IPS-15b (cell line): ENCODE measurements around the gene DNM3.
"Not testable (repeated sequence)": the region's sequence is repeated elsewhere in the genome, so short reads cannot be mapped to it uniquely, and the experiment has no call there.

Source experiments
- H3K27me3 ChIP-seq: one replicate; pipeline ENCODE4 v1.6.1; 2013; ENCODE audit warnings: low read length; ENCODE audit not compliant: control insufficient read depth, insufficient read depth
- H3K36me3 ChIP-seq: one replicate; pipeline ENCODE4 v1.6.1; 2013; ENCODE audit warnings: low read length; ENCODE audit not compliant: control insufficient read depth, insufficient read depth
- H3K4me1 ChIP-seq: one replicate; pipeline ENCODE4 v1.6.1; 2013; ENCODE audit warnings: mild to moderate bottlenecking, low read length; ENCODE audit not compliant: control insufficient read depth, insufficient read depth
- H3K4me3 ChIP-seq: one replicate; pipeline ENCODE4 v1.5.1; 2013; ENCODE audit warnings: low read depth, low read length
- H3K9ac ChIP-seq: one replicate; pipeline ENCODE4 v1.6.1; 2013; ENCODE audit warnings: low read depth, mild to moderate bottlenecking, low read length
- H3K9me3 ChIP-seq: one replicate; pipeline ENCODE4 v1.6.1; 2013; ENCODE audit warnings: mild to moderate bottlenecking, low read length; ENCODE audit not compliant: control insufficient read depth, insufficient read depth

The DNM3 gene

DNA sequence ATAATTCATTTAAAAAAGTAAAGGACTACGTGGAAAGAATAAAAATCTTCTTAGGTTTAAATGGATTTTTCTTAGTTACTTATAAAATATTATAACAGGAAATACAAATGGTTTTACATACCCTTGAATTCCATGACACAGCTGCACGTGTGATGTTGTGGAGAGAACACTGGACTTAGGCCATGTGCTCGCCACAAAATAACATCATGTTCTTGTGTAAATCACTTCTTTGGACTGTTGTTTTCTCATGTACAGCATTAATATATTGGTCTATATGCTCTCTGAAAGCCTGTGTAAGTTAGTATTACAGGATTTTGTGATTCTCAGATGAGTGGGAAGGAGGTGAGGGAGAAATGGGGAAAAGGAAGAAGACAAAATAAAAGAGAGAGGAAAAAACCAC is 228.2 kb downstream of the DNM3 start:
- Histone ChIP-seq H3K4me3 (no peak overlapping the region), H3K36me3 (no peaks in the 10 kb centered on the region), H3K4me1 (no peaks in the 10 kb centered on the region), H3K9me3 (no peaks in the 10 kb centered on the region), H3K9ac (no peak overlapping the region), H3K27me3 (no peaks in the 10 kb centered on the region)

DNA sequence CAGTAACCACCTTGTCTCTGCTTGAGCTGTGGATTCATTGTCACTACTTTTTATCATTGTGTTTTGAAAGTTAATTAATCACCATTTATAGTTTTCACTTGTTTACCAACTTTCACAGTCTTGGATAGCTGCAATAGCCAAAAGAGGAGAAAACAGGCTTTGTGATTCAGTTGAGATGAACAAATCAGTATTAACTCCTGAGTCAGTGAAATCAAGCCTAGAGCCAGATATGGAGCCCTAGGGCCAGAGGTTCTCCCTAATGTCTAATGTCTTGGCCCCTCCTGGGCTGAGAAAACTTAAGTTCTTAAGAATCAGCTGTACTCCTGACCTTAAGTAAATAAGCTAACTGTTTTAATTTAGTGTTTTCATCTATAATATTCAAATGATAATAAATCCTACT is 228.8 kb downstream of the DNM3 start:
- Histone ChIP-seq H3K9me3 (no peaks in the 10 kb centered on the region), H3K36me3 (no peaks in the 10 kb centered on the region), H3K27me3 (no peaks in the 10 kb centered on the region), H3K4me1 (no peaks in the 10 kb centered on the region), H3K9ac (no peak overlapping the region), H3K4me3 (no peak overlapping the region)

- Histone ChIP-seq H3K9me3 (no peaks in the 10 kb centered on the region), H3K36me3 (no peaks in the 10 kb centered on the region), H3K4me1 (no peaks in the 10 kb centered on the region)
Measured at GRCh38 chr1:172071746-172072145, 230.4 kb downstream of the DNM3 start.

DNA sequence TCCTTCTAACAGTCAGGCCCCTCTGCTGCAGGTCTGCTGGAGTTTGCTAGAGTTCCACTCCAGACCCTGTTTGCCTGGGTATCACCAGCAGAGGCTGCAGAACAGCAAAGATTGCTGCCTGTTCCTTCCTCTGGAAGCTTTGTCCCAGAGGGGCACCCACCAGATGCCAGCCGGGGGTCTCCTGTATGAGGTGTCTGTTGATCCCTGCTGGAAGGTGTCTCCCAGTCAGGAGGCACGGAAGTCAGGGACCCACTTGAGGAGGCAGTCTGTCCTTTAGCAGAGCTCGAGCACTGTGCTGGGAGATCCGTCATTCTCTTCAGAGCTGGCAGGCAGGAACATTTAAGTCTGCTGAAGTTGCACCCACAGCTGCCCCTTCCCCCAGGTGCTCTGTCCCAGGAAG is 238.6 kb downstream of the DNM3 start:
- H3K4me3 ChIP-seq, H3K27me3 ChIP-seq, H3K9me3 ChIP-seq, H3K4me1 ChIP-seq, H3K9ac ChIP-seq, H3K36me3 ChIP-seq: not testable (repeated sequence)

More at GRCh38 chr1:172071746-172072145, 230.4 kb downstream of the DNM3 start:
- Histone ChIP-seq H3K9ac (no peak overlapping the region), H3K27me3 (no peaks in the 10 kb centered on the region), H3K4me3 (no peak overlapping the region)

GRCh38 chr1:172083191-172083590 is 241.9 kb downstream of the DNM3 start:
- no peaks in the 10 kb centered on the region for H3K4me1 ChIP-seq
- no peak overlapping the region for H3K9ac ChIP-seq
- no peaks in the 10 kb centered on the region for H3K36me3 ChIP-seq
- no peaks in the 10 kb centered on the region for H3K9me3 ChIP-seq
- H3K27me3 ChIP-seq: no peaks in the 10 kb centered on the region
- H3K4me3 ChIP-seq: no peak overlapping the region

DNA sequence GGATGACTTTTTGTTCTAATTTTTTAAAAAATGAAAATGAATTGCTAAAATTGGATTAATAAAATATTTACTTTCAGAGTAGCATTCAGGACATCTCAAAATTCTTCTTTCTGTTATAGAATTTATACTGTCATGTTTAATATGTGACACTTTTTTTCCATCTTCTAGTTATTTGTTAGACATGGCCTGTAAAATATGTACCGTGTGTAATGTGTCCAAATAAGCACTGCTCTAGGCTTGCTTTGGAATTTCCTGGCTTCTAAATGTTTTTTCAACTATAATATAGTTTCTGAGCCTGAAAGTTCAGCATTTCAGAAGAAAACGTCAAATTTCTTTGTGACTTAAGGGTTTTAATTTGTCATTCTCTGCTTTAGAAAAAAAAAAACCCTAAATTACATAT is 243.6 kb downstream of the DNM3 start:
- peaks cover 4% of the 10 kb centered on the region for H3K4me1 ChIP-seq
- H3K9ac ChIP-seq: no peak overlapping the region
- H3K36me3 ChIP-seq: no peaks in the 10 kb centered on the region
- H3K27me3 ChIP-seq: no peaks in the 10 kb centered on the region
- no peak overlapping the region for H3K4me3 ChIP-seq
- H3K9me3 ChIP-seq: no peaks in the 10 kb centered on the region

DNA sequence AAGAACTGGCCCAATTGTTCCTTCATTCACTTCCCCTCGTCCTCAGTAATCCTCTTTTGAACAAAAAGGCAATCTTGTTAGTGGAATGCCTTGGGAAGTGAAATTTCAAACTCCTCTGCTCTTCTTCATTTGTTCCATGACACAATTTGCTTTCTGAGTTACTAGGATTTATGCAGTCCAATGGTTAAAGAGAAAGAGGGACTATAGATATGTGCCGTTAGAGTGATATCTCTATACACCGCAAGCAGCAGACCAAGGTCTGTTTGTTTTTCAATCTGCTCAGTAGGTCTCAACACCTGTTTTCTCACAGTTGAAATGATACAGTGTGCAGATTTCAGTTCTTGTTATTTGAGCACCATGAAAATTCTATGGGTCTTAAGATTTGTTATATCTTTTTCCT is 244.0 kb downstream of the DNM3 start:
- no peak overlapping the region for H3K9ac ChIP-seq
- H3K4me1 ChIP-seq: peaks cover 4% of the 10 kb centered on the region
- no peaks in the 10 kb centered on the region for H3K27me3 ChIP-seq
- no peak overlapping the region for H3K4me3 ChIP-seq
- H3K36me3 ChIP-seq: no peaks in the 10 kb centered on the region
- no peaks in the 10 kb centered on the region for H3K9me3 ChIP-seq

DNA sequence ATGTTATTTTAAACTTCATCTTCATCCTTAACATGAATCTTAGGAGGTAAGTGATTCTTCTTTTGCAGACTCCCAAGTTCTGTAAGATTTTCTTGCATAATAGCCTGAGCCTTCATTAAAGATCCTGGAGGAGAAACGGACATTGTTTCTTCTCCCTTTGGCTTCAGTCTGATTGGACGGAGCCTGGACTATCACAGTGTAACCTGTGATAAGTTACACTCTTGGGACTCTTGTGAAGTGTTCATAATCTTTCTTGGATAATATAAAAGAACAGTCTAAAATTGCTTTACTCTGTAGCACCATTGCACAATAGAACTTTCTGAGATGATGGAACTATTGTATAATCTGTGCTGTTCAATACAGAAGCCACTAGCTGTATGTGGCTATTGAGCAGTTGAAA is 244.8 kb downstream of the DNM3 start:
- H3K9me3 ChIP-seq: no peaks in the 10 kb centered on the region

DNA sequence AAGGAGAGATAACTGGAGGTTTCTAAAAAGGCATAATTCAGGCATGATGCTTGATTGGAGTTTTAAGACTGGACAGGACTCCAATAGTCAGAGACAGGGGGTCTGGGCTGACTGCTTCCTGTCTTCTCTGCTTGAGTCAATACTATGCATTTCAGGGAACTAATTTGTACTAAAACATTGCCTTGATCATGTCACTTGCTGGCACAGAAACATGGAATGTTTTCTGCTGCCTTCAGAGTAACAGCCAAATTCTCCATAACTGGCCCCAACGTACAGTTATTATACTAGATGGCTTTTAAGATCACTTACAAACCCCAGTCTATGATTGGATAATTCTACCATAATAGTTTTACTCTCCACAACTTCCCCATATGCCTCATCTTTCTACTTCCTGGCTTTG is 247.0 kb downstream of the DNM3 start:
- H3K36me3 ChIP-seq: no peaks in the 10 kb centered on the region
- H3K27me3 ChIP-seq: no peaks in the 10 kb centered on the region
- H3K4me3 ChIP-seq: no peak overlapping the region
- no peak overlapping the region for H3K9ac ChIP-seq
- peaks cover 8% of the 10 kb centered on the region for H3K4me1 ChIP-seq
- H3K9me3 ChIP-seq: no peaks in the 10 kb centered on the region

More for the DNA sequence above, 244.8 kb downstream of the DNM3 start:
- Histone ChIP-seq H3K4me3 (no peak overlapping the region), H3K4me1 (peaks cover 4% of the 10 kb centered on the region), H3K9ac (no peak overlapping the region), H3K27me3 (no peaks in the 10 kb centered on the region), H3K36me3 (no peaks in the 10 kb centered on the region)

GRCh38 chr1:172089768-172090510 is 248.6 kb downstream of the DNM3 start:
- no peaks in the 10 kb centered on the region for H3K9me3 ChIP-seq
- H3K36me3 ChIP-seq: no peaks in the 10 kb centered on the region
- H3K4me1 ChIP-seq: peaks cover 9% of the 10 kb centered on the region
- H3K4me3 ChIP-seq: no peak overlapping the region
- H3K27me3 ChIP-seq: no peaks in the 10 kb centered on the region
- H3K9ac ChIP-seq: no peak overlapping the region

- peaks cover 9% of the 10 kb centered on the region for H3K4me1 ChIP-seq
- no peak overlapping the region for H3K9ac ChIP-seq
- H3K9me3 ChIP-seq: no peaks in the 10 kb centered on the region
- no peaks in the 10 kb centered on the region for H3K36me3 ChIP-seq
- H3K27me3 ChIP-seq: no peaks in the 10 kb centered on the region
- H3K4me3 ChIP-seq: no peak overlapping the region
Measured at GRCh38 chr1:172090511-172090817, 249.2 kb downstream of the DNM3 start.

DNA sequence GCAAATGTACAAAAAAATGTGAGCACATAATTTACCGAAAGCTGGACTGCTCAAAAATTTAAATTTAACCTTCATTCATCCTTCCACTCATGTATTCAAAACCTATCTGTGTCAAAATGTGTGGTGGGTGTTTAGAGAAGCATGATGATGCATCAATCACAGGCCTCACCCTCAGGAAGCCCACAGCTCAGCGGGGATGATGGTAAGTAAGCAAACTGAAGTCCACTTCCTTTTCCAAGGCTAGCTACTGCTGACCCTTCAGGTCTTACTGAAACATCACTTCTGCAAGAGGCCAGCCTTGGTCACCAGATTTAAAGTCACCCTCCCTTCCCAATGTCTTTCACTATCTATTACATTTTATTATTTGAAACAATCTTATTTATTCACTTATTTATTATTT is 254.5 kb downstream of the DNM3 start:
- Histone ChIP-seq H3K36me3 (no peaks in the 10 kb centered on the region), H3K27me3 (no peaks in the 10 kb centered on the region), H3K4me1 (peaks cover 5% of the 10 kb centered on the region), H3K9ac (no peak overlapping the region), H3K4me3 (no peak overlapping the region), H3K9me3 (no peaks in the 10 kb centered on the region)
